H9 (cell line): Measurements from ENCODE around the gene MRPL37. TPM values are rescaled to one million over a fixed set of nuclear protein-coding genes. Genes with fewer than 3 reads are reported as not detected.

Experiments used
- DNase-seq: peaks from one replicate; pipeline ENCODE4 v3.0.0-alpha.2; 2017
- H2AFZ ChIP-seq: one replicate; pipeline ENCODE4 v1.6.1; 2013; ENCODE audit warnings: mild to moderate bottlenecking, low read length, control low read depth, moderate library complexity
- H2AK5ac ChIP-seq: 2 replicates; pipeline ENCODE4 v1.6.1; 2013; ENCODE audit warnings: low read length, control low read depth, mixed read lengths; ENCODE audit not compliant: insufficient read length
- H2BK120ac ChIP-seq: one replicate; pipeline ENCODE4 v1.6.1; 2013; ENCODE audit warnings: low read depth, mild to moderate bottlenecking, low read length, control low read depth, inconsistent platforms; ENCODE audit not compliant: poor library complexity, severe bottlenecking
- H2BK12ac ChIP-seq: 2 replicates; pipeline ENCODE4 v1.6.1; 2013; ENCODE audit warnings: low read length, control low read depth, mixed read lengths, low read depth; ENCODE audit not compliant: insufficient read length
- H2BK15ac ChIP-seq: 2 replicates; pipeline ENCODE4 v1.6.1; 2013; ENCODE audit warnings: low read depth, low read length, control low read depth
- H2BK20ac ChIP-seq: one replicate; pipeline ENCODE4 v1.6.1; 2013; ENCODE audit warnings: low read depth, mild to moderate bottlenecking, low read length, control low read depth, inconsistent platforms; ENCODE audit not compliant: poor library complexity, severe bottlenecking
- H2BK5ac ChIP-seq: 2 replicates; pipeline ENCODE4 v1.6.1; 2013; ENCODE audit warnings: low read length, control low read depth, mixed read lengths; ENCODE audit not compliant: insufficient read length
- H3K14ac ChIP-seq: 2 replicates; pipeline ENCODE4 v1.6.1; 2013; ENCODE audit warnings: low read length, control low read depth; ENCODE audit not compliant: insufficient read depth
- H3K18ac ChIP-seq: 2 replicates; pipeline ENCODE4 v1.6.1; 2013; ENCODE audit warnings: low read depth, mild to moderate bottlenecking, mixed read lengths, low read length, control low read depth; ENCODE audit not compliant: insufficient read length
- H3K23ac ChIP-seq: 2 replicates; pipeline ENCODE4 v1.6.1; 2013; ENCODE audit warnings: low read length, control low read depth, mixed read lengths, low read depth; ENCODE audit not compliant: insufficient read length
- H3K23me2 ChIP-seq: 2 replicates; pipeline ENCODE4 v1.6.1; 2013; ENCODE audit warnings: low read depth, mild to moderate bottlenecking, mixed read lengths, low read length, control low read depth; ENCODE audit not compliant: insufficient read length, poor library complexity, severe bottlenecking
- H3K27ac ChIP-seq: 2 replicates; pipeline ENCODE4 v1.5.1; 2013; ENCODE audit warnings: low read length, control low read depth, mixed read lengths, low read depth; ENCODE audit not compliant: insufficient read length
- H3K27me3 ChIP-seq: 2 replicates; pipeline ENCODE4 v1.6.1; 2013; ENCODE audit warnings: low read length, control low read depth, inconsistent platforms; ENCODE audit not compliant: insufficient read depth
- H3K4ac ChIP-seq: 2 replicates; pipeline ENCODE4 v1.6.1; 2013; ENCODE audit warnings: low read depth, mild to moderate bottlenecking, control low read depth, inconsistent platforms, low read length, moderate library complexity
- H3K4me1 ChIP-seq: 2 replicates; pipeline ENCODE4 v1.6.1; 2013; ENCODE audit warnings: low read length, control low read depth, inconsistent platforms; ENCODE audit not compliant: insufficient read depth
- H3K4me2 ChIP-seq: 2 replicates; pipeline ENCODE4 v1.6.1; 2013; ENCODE audit warnings: low read length, control low read depth, mixed read lengths; ENCODE audit not compliant: insufficient read length, insufficient read depth
- H3K56ac ChIP-seq: 2 replicates; pipeline ENCODE4 v1.6.1; 2013; ENCODE audit warnings: low read depth, mild to moderate bottlenecking, mixed read lengths, low read length, control low read depth; ENCODE audit not compliant: insufficient read length
- H3K79me1 ChIP-seq: 2 replicates; pipeline ENCODE4 v1.6.1; 2013; ENCODE audit warnings: low read depth, mild to moderate bottlenecking, moderate library complexity, low read length, control low read depth, inconsistent platforms; ENCODE audit not compliant: insufficient read depth, poor library complexity, severe bottlenecking
- H3K79me2 ChIP-seq: 2 replicates; pipeline ENCODE4 v1.6.1; 2013; ENCODE audit warnings: low read length, control low read depth, inconsistent platforms; ENCODE audit not compliant: insufficient read depth
- H3K9ac ChIP-seq: 2 replicates; pipeline ENCODE4 v1.6.1; 2013; ENCODE audit warnings: low read length, control low read depth, mixed read lengths; ENCODE audit not compliant: insufficient read length; ENCODE audit errors: extremely low read depth
- H3K9me3 ChIP-seq: one replicate; pipeline ENCODE4 v1.6.1; 2013; ENCODE audit warnings: low read depth, low read length, inconsistent platforms; ENCODE audit not compliant: control insufficient read depth
- H3T11ph ChIP-seq: one replicate; pipeline ENCODE4 v1.6.1; 2013; ENCODE audit warnings: mild to moderate bottlenecking, low read length, control low read depth, inconsistent platforms
- H4K20me1 ChIP-seq: one replicate; pipeline ENCODE4 v1.6.1; 2013; ENCODE audit not compliant: control insufficient read depth, insufficient read length, insufficient read depth
- H4K5ac ChIP-seq: 2 replicates; pipeline ENCODE4 v1.6.1; 2013; ENCODE audit warnings: low read depth, mild to moderate bottlenecking, mixed read lengths, low read length, control low read depth; ENCODE audit not compliant: insufficient read length
- H4K8ac ChIP-seq: replicated peaks from 2 replicates; pipeline ENCODE4 v1.6.1; 2013; ENCODE audit warnings: low read length, control low read depth, mixed read lengths, low read depth; ENCODE audit not compliant: insufficient read length
- H4K91ac ChIP-seq: 2 replicates; pipeline ENCODE4 v1.6.1; 2013; ENCODE audit warnings: low read depth, mild to moderate bottlenecking, moderate library complexity, mixed read lengths, low read length, control low read depth; ENCODE audit not compliant: insufficient read length
- H3K27ac Mint-ChIP-seq, 3 experiments: 2 replicates in 2 of 3; 3 replicates in 1 of 3; pipeline ENCODE4 v1.8.0; 2020 to 2021; ENCODE audit warnings: mixed read lengths in 3 of 3, mild to moderate bottlenecking in 1 of 3, moderate library complexity in 1 of 3
- H3K27me3 Mint-ChIP-seq: 2 replicates; pipeline ENCODE4 v1.8.0; 2021; ENCODE audit warnings: low read depth, mild to moderate bottlenecking, moderate library complexity, mixed read lengths
- H3K36me3 Mint-ChIP-seq, 3 experiments: 2 replicates in 2 of 3; 3 replicates in 1 of 3; pipeline ENCODE4 v1.8.0; 2020 to 2021; ENCODE audit warnings: low read depth in 3 of 3, mixed read lengths in 3 of 3; ENCODE audit not compliant: insufficient read depth in 1 of 3
- H3K4me1 Mint-ChIP-seq, 2 experiments: 2 replicates each; pipeline ENCODE4 v1.8.0; 2020; ENCODE audit warnings: mixed read lengths in 2 of 2
- H3K4me3 Mint-ChIP-seq, 2 experiments: 2 replicates in 1 of 2; 3 replicates in 1 of 2; pipeline ENCODE4 v1.8.0; 2020 to 2021; ENCODE audit warnings: mild to moderate bottlenecking in 2 of 2, mixed read lengths in 2 of 2, moderate library complexity in 1 of 2
- H3K9me3 Mint-ChIP-seq, 2 experiments: 2 replicates in 1 of 2; 3 replicates in 1 of 2; pipeline ENCODE4 v1.8.0; 2020; ENCODE audit warnings: mild to moderate bottlenecking in 2 of 2, mixed read lengths in 2 of 2, moderate library complexity in 1 of 2
- CTCF ChIP-seq: fragments of 200-600 bp; sonication (generic); conservative IDR thresholded peaks from 3 replicates; pipeline ENCODE4 v1.8.0; 2021; ENCODE audit warnings: antibody characterized with exemption, mild to moderate bottlenecking
- WGBS: extraction: QIAGEN DNeasy Blood & Tissue Kit; methylation state at CpG from one replicate; pipeline ENCODE4 v1.1.7; 2013; ENCODE audit warnings: missing lambda C conversion rate, low lambda C conversion rate, mixed read lengths; ENCODE audit not compliant: insufficient read length; ENCODE audit errors: extremely low coverage; 5-methylcytosine and 5-hydroxymethylcytosine counted together
- total RNA-seq: library from RNA; stranded (reverse); gene quantifications from 2 replicates; pipeline ENCODE4 v1.2.1, GENCODE V29; 2021

MRPL37 gene
- total RNA-seq, 1 experiment from 2014 or later, result 123 TPM

- TF ChIP-seq CTCF, result no peak
- H3K9ac ChIP-seq, result no peak overlapping the region
- Mint-ChIP-seq H3K27ac (no peak overlapping the region), H3K36me3 (no peaks in the 10 kb centered on the region), H3K4me3 (no peak overlapping the region), H3K9me3 (no peaks in the 10 kb centered on the region), H3K4me1 (peaks cover 0 to 8% of the 10 kb centered on the region in 2 experiments; a peak in 2 of 4 replicates), H3K27me3 (peaks cover 8% of the 10 kb centered on the region)
- no peak overlapping the region for H3T11ph ChIP-seq
- H4K5ac ChIP-seq, result no peak overlapping the region
- H3K23ac ChIP-seq, result no peak overlapping the region
- no peaks in the 10 kb centered on the region for H3K4me1 ChIP-seq
- no peak overlapping the region for H2BK120ac ChIP-seq
- no peak overlapping the region for H2BK20ac ChIP-seq
- H3K18ac ChIP-seq, result no peak overlapping the region
- H3K14ac ChIP-seq, result no peak overlapping the region
- H3K9me3 ChIP-seq, result no peaks in the 10 kb centered on the region
- H2BK12ac ChIP-seq, result no peak overlapping the region
- no peak overlapping the region for H4K91ac ChIP-seq
- no peaks in the 10 kb centered on the region for H3K27me3 ChIP-seq
- H3K4me2 ChIP-seq, result no peak overlapping the region
- no peak overlapping the region for H4K8ac ChIP-seq
- H3K79me1 ChIP-seq, result no peaks in the 10 kb centered on the region
- no peak for DNase-seq
- H3K56ac ChIP-seq, result no peak overlapping the region
- H3K23me2 ChIP-seq, result no peaks in the 10 kb centered on the region
- H2BK5ac ChIP-seq, result no peak overlapping the region
- H3K4ac ChIP-seq, result no peak overlapping the region
- H2AFZ ChIP-seq, result no peak overlapping the region
- no peak overlapping the region for H2BK15ac ChIP-seq
- H4K20me1 ChIP-seq, result no peaks in the 10 kb centered on the region
- no CpG with 5 or more reads among the region's 3 CpGs for WGBS
- no peak overlapping the region for H2AK5ac ChIP-seq
- no peaks in the 10 kb centered on the region for H3K79me2 ChIP-seq
- no peak overlapping the region for H3K27ac ChIP-seq
Measured at GRCh38 chr1:54163051-54163450, 36.9 kb upstream of the MRPL37 start.
